Head of caudate nucleus (tissue), 42 donors: ENCODE results near the gene MAGOH.
"Not testable (repeated sequence)": the region's sequence is repeated elsewhere in the genome, so short reads cannot be mapped to it uniquely, and the experiment has no call there.

Experiments
- DNase-seq, 42 donors: peaks; one replicate each; pipeline versions ENCODE4 v3.0.0 to v3.0.0-alpha.2; 2020 to 2021; ENCODE audit warnings: mixed read lengths in 7 of 42
- intact Hi-C: fragments of 100-400 bp; cut with DNase I; formaldehyde crosslinking; loops from one replicate; pipeline ENCODE4 v1.15.0; 2022

MAGOH gene

DNA sequence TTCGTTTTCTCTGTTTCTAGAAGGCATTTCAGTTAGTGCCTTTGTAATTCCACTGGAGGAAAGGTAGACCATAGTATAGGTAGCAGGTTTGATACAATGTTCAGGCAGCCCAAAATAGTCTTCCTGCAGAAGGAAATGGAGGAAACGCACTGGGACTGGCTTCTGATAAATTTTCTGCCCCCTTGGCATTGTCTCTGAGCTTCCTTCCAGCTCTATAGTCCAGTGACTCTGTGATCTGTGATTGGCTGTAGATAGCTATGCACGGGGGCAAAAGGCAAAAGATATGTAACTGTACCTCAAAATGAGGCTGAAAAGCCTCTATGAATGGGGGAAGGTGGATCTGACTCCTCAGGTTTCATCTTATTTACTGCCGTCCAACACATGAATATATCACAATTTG lies 5.8 kb upstream of the MAGOH start:
- no peak for DNase-seq
- intact Hi-C loops = no loop called here

GRCh38 chr1:53242381-53242780 lies 4.1 kb upstream of the MAGOH start:
- intact Hi-C loops = no loop called here
- DNase-seq = no peak

DNA sequence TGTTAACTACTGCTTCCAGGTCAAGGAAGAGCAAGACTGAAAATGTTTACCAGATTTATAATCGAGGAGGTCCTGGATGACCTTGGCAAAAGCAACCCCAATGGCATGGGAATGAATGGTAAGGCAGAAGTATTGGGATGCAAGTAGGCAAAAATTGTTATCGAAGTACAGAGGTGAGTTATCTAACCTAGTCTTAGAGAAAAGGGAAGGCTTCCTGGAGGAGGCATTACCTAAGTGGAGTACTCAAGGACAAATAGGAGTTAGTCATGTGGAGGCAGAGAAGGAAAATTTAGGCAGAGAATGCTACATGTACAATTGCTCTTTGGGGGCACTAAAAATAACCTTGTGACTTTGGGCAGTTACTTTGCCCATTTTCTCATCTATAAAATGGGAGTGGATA lies 3.5 kb upstream of the MAGOH start:
- DNase-seq = no peak
- intact Hi-C loops = no loop called here

DNA sequence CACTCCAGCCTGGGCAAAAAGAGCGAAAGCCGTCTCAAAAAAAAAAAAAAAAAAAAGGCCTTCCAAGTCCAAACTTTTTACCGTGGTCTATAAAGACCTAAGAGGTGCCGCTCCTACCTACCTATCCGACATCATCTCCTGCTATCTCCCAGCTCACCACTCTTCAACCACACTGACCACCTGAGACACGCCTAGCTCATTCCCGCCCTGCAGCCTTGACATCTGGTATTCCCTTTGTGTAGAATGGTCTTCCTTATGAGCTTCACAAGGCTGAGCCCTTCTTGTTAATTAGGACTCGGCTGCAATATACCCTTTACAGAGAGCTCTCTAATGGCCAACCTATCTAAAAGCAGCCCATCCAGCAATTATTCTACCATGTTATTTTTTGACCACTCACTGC lies 680 bp downstream of the MAGOH start:
- intact Hi-C loops = loop anchor here (1.0 kb wide), 1 partner anchor 17 kb away; the partner anchor contains the start of gene CZIB
- DNase-seq = no peak

DNA sequence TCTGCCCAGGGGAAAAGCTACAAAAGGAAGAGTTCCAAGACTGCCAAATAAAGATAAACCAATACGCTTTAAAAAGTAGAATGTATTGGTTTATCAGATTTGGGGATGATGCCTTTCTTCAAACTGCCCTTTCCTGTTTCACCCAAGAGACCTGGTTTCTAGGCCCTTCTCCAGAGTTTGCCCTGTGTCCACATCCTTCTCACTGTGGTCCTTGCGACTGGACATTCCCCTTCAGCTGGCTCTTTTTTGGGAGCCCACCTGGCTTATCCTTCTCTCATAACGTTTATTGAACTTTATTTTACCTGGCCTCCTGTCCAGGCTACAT lies 17.4 kb downstream of the MAGOH start:
- no peak for DNase-seq
- intact Hi-C loops = loop anchor here (1.0 kb wide), 1 partner anchor 17 kb away; the partner anchor contains the start of gene MAGOH

DNA sequence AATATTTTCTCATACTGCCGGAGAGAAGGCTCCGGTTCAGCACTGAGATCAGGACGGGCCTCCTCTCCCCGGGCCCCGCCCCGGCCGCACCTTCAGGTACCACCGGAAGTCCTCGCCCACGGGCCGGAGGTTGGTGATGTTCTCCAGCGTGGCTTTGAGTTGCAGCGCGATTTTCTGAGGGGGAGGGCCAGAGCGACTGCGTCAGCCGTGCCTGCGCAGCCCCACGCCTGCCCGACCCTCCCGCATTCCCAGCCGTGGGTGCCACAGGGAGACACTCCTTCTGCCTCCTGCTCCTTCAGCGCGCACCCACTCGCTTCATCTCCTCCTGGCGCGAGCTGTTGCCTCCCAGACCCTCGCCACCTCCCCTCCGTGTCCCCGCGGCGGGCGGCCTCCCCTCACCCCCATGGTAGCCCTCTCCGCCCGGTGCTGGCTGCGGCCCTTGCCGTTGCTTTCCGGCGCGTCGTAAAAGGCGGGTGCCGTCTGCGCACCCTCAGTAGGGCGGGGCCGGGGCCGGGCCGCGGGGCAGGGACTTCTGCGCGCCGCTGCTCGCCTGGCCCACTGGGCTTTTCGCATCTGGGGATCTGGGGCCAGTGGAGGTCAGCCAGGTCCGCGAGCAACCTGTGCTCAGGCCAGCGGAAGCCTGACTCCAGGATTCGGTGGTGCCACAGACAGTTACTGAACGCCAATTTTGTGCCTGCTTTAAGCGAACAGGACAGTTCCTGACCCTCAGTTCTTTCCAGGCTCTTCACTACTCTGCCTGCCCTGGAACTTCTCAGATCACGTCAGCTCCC lies 18.0 kb downstream of the MAGOH start, which contains the start of gene CZIB:
Gene CZIB (minus strand): TSS at position 464 of the 791 bp plus-strand sequence. CDS start 59 bp downstream, at position 405.
- intact Hi-C loops = loop anchor here (1.0 kb wide), 1 partner anchor 18 kb away; the partner anchor contains the start of gene MAGOH
- peak; percentile 73 to 96 (median 91) for DNase-seq

- no peak for DNase-seq
- intact Hi-C loops = loop anchor here (1.0 kb wide), 1 partner anchor 19 kb away; the partner anchor contains the start of gene MAGOH
Observed at GRCh38 chr1:53219711-53220110, 18.6 kb downstream of the MAGOH start.

DNA sequence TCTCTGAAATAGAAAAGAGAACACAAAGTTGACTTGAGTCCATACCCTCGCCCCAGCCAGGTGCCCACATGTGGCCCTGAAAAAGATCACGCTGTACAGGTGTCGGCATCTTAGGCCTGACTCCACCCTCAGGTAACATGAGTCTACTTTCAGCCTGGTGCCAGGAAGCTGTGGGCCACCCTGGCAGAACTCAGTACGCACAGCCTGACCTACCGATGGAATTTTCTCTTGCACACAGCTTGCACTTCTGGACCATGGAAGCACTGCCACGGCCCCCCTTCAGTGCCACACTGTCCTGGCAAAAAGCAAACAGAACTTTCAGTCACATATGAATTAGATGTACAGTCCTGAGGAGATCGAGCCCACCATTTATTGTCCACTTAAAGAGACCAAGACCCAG lies 20.1 kb downstream of the MAGOH start:
- intact Hi-C loops = no loop called here
- no peak for DNase-seq

DNA sequence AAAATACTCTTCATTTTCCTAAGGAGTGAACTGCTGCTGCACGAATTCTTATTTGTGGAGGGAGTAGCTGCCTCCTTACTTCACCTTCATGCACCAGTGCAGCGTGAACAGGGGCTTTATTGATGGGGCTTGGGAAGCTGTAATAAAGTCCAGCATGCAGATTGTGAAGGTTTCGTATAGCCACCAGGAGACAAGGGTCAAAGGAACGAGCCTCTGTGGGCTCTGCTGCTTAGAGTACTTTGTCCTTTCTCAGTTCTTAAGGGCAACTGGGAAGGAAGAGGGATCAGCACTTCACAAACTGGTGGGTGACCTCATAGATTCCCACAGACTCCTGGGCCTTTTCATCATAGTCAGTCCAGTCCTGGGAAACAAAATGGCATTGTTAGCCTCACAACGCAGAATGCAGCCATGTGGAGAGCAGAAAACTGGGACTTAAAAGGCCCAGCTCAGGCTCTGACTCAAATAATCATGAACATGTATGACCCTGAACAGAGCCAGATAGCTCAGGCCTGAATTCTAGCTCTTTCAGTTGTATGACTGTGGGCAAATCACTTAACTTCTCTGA lies 23.9 kb downstream of the MAGOH start:
- no peak for DNase-seq
- intact Hi-C loops = no loop called here

- intact Hi-C loops = no loop called here
- DNase-seq = no peak
Observed at GRCh38 chr1:53210954-53211353, 27.4 kb downstream of the MAGOH start.

DNA sequence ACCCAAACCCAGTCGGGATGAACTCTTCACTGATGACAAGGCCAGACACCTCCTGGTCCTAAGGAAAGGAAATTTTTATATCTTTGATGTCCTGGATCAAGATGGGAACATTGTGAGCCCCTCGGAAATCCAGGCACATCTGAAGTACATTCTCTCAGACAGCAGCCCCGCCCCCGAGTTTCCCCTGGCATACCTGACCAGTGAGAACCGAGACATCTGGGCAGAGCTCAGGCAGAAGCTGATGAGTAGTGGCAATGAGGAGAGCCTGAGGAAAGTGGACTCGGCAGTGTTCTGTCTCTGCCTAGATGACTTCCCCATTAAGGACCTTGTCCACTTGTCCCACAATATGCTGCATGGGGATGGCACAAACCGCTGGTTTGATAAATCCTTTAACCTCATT lies 28.0 kb downstream of the MAGOH start:
- intact Hi-C loops = no loop called here
- DNase-seq = no peak

- no peak for DNase-seq
- intact Hi-C loops = no loop called here
Observed at GRCh38 chr1:53207726-53208125, 30.6 kb downstream of the MAGOH start.

DNA sequence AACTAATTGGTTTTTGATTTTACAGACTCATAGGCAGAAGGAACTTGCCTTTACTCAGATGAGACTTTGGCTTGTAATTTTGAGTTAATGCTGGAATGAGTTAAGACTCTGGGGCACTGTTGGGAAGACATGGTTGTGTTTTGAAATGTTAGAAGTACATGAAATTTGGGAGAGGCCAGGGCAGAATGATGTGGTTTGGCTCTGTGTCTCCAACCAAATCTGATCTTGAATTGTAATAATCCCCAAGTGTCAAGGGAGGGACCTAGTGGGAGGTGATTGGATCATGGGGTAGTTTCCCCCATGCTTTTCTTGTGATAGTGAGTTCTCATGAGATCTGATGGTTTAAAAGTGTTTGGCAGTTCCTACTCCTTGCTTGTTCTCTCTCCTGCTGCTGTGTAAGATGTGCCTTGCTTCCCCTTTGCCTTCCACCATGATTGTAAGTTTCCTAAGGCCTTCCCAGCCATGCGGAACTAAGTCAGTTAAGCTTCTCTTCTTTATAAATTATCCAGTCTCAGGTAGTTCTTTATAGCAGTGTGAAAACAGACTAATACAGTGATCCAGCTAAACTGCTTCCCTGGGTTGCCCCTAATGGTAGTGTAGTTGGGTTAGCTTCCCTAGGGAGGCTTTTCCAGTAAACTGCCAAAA lies 31.5 kb downstream of the MAGOH start:
- intact Hi-C loops = no loop called here
- no peak for DNase-seq

DNA sequence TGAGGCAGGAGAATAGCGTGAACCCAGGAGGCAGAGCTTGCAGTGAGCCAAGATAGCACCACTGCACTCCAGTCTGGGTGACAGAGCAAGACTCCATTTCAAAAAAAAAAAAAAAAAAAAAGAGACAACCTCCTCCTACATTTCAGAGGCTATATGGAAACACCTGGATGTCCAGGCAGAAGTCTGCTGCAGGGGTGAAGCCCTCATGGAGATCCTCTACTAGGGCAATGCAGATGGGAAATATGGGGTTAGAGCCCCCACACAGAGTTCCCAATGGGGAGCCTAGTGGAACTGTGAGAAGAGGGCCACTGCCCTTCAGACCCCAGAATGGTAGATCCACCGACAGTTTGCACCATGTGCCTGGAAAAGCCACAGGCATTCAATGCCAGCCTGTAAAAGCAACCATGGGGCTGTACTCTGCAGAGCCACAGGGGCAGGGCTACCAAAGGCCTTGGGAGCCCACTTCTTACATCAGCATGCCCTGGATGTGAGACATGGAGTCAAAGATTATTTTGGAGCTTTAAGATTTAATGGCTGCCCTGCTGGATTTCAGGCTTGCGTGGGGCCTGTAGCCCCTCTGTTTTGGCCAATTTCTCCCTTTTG lies 32.1 kb downstream of the MAGOH start:
- intact Hi-C loops = not testable (repeated sequence)

GRCh38 chr1:53205496-53205895 lies 32.8 kb downstream of the MAGOH start:
- intact Hi-C loops, DNase-seq: not testable (repeated sequence)

More for the DNA sequence above, 32.1 kb downstream of the MAGOH start:
- DNase-seq = not testable (repeated sequence)

DNA sequence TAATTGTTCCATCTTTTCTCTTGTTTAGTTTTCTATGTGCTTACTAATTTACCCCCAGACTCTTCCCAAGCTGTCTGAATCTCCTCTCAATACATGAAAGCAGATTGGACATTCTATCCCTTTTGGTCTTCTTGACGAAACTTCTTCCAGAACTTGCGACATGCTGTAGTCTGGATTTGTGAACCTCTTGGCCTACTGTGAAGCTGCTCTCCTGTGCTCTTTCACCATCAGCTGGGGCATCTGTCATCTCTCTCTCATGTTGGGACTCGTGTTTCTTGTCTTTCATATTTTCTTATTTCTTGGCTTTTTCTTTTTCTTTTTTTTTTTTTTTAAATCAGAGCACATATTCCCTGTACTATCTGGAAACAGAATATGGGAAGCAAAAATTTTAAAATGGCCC lies 34.9 kb downstream of the MAGOH start:
- no peak for DNase-seq
- intact Hi-C loops = no loop called here

- intact Hi-C loops = no loop called here
- no peak for DNase-seq
Observed at GRCh38 chr1:53198241-53198651, 40.1 kb downstream of the MAGOH start.

DNA sequence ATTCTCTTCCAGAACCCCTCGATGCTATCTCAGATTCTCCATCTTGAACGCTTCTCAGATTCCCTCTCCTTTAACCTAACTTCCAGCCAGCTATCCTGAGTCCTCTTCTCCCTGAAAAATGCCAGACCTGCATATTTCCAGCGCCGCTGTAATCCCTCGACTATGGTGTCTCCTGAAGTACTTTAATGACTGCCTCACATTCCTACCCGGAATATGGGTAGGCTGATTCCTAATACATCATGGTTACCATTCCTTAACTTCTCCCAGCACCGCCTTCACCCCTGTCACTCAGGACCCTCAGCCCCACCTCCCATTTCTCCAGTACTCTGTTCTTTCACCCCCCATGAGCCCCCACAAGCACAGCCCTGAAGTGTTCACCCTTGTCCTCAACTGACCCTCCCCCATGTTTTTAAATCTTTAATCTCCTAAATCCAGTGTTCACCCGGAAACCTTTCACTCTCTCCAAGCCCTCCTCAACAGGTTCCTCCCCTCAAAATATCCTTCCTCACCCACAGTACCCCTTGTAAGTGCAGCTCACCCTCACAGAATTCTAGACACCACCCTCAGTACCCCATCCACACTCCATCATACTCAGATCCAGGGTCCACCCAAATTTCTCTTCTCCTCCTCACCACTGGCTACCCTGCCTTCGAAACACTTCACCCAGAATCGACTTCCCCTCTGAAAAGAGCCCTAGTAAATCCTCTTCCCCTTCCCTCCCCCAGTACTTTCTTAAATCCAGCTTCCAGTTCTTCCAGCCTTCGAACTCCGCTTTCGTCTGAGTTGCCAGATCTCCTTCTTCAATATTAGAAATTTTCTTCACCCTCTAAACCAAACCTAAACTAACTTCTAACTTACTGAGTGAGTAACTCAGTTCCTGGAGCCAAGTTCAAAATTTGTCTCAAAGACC lies 40.8 kb downstream of the MAGOH start:
- peak in 1 of 42 donors; percentile 10 for DNase-seq
- intact Hi-C loops = no loop called here
